Endothelial cell of umbilical vein (primary cell): ENCODE measurements around the gene FBXO10.
A peak's percentile ranks its signal among the peaks of the same experiment; 100 is the strongest.

ENCODE experiments used
- CTCF ChIP-seq, 2 donors: IDR thresholded peaks; 1 replicate in 1 of 2; 2 replicates in 1 of 2; pipeline ENCODE4 v1.5.1; 2011; ENCODE audit warnings: low read length in 2 of 2, mild to moderate bottlenecking in 2 of 2, moderate library complexity in 2 of 2, control low read depth in 1 of 2, inconsistent platforms in 1 of 2, low read depth in 1 of 2; ENCODE audit not compliant: insufficient read depth in 1 of 2; ENCODE audit errors: extremely low read depth in 1 of 2
- EZH2 ChIP-seq: IDR thresholded peaks from 2 replicates; pipeline ENCODE4 v1.6.1; 2012; ENCODE audit warnings: borderline replicate concordance, low read depth, mild to moderate bottlenecking, moderate library complexity, low read length, inconsistent platforms; ENCODE audit not compliant: severe bottlenecking
- MYC ChIP-seq: IDR thresholded peaks from one replicate; pipeline ENCODE4 v1.6.1; 2011; ENCODE audit warnings: mild to moderate bottlenecking, low read depth, low read length
- POLR2A ChIP-seq: IDR thresholded peaks from 2 replicates; pipeline ENCODE4 v1.6.1; 2012; ENCODE audit warnings: low read depth, mild to moderate bottlenecking, control low read depth, low read length
- POLR2AphosphoS5 ChIP-seq: IDR thresholded peaks from 2 replicates; pipeline ENCODE4 v1.6.1; 2012; ENCODE audit warnings: low read depth, mild to moderate bottlenecking, control low read depth, low read length, moderate library complexity; ENCODE audit not compliant: insufficient read depth

GRCh38 chr9:37464426-37465248 lies 111.5 kb downstream of the FBXO10 start:
- TF ChIP-seq CTCF (IDR thresholded peaks at IDR 0.05; ENCODE audit: extremely low read depth in 1 of 2, insufficient read depth in 1 of 2, low read depth in 1 of 2, low read length in 2 of 2) = no peak
- peak; percentile 24 for TF ChIP-seq POLR2AphosphoS5
- no peak for TF ChIP-seq EZH2
- TF ChIP-seq MYC = no peak
- peak; percentile 74 for TF ChIP-seq POLR2A
